ENCODE measurements around the gene NDUFA13.

NDUFA13 gene

DNA sequence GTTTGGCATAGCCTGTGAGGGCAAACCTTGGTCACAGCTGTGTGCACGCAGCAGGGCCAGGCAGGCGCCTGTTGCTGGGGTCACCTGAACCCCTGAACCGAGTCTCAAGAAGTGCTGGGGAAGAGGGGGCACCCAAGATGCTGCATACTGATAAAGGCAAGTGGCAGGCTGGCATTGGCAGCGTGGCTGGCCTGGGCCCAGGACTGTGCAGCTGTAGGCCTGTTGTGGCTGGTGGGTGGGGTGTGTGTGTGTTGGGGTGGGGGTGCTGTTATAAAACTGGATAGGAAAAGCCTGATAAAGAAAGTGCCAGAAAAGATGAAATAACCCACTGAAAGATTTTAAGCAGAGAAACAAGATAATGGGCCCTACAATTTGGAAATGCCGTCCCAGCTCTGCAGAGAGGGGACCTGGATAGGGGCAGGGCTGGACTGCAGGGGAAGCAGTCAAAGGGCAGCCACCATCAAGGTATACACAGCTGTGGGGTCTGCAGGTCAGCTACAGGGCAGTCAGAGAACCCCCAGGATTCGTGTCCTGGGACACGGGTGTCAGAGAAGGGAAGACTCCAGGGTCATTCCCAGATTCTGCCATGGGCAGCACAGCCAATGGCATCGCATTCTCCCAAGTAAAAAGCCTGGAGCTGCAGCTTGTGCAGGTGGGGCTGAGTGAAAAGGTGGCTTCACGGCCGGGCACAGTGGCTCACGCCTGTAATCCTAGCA is 55.2 kb downstream of the NDUFA13 start:
- no peak for DNase-seq (ENCODE audit: low read depth)

DNA sequence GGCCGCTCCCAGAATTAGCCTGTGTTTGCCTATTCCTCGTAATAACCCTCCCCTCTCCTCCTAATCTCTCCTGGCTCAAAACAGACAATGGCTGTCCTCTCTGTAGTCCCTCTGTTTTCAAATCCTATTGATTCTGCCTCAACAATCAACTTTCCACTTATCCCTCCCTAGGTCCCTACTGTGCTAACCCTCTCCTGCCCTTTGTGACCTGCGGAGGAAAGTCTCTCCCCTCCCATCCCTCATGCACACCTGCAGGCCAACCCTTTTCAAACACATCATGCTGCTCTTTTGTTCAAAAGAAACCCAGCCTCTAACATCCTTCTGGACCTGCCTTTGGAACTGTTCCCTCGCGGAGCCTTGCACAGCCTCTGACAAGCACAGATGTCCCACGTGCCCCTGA is 59.4 kb downstream of the NDUFA13 start:
- DNase-seq (ENCODE audit: low read depth): no peak
